Ecto neural progenitor cell (in vitro differentiated cells): ENCODE measurements around the gene FANCE.
"Not testable (repeated sequence)": the region's sequence is repeated elsewhere in the genome, so short reads cannot be mapped to it uniquely, and the experiment has no call there.

ENCODE experiments used
- DNase-seq: peaks from one replicate; pipeline ENCODE4 v3.0.0-alpha.2; 2018; ENCODE audit warnings: low spot score

The FANCE gene

GRCh38 chr6:35497571-35498421, 45.7 kb downstream of the FANCE start:
- peak; percentile 81 for DNase-seq

DNA sequence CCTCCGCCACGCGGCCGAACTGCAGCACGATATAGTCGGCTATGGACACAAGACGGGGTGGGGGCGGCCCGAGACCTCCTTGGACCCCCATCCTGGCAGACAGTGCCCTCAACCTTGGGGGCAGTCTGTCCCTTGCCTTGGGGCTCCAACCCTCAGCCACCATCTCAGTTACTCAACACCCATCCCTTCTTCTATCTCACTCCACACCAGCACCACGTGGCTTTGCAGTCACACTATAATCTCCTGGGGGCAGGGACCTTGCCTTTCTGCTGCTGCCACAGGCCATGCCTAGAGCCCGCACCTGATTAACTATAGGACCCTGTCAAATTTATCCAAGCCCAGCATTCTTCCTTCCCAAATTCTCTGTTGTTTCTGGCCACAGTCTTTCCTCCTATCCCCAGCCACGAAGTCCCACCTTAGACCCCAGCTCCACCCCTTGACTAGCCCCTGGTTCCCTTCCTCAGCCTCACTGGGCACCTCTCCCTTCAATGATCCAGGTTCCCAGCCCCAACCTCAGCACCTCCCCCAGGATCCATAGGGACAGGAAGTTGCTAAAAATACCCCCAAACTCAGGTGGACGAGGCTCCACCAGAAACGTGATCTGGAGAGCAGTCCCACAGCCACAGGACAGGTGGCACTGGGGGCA, 46.4 kb downstream of the FANCE start:
- DNase-seq: no peak

DNA sequence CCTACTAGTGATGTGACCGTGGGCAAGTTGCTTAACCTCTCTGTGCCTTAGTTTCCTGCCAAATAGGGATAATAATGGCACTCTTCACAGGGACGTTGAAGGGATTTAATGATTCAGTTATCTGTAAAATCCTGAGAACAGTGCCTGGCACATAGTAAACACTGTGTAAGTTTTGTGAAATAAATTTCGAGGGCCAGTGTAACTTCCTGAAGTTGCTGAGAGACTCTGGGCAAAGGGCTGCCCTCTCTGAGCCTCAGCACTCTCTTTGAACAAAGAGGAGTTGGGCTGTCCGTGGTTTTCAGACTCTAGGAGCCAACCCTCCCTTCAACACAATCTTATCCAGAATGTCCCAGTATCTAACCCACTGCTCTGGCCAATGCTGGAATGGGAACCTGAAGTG, 47.2 kb downstream of the FANCE start:
- DNase-seq: no peak

DNA sequence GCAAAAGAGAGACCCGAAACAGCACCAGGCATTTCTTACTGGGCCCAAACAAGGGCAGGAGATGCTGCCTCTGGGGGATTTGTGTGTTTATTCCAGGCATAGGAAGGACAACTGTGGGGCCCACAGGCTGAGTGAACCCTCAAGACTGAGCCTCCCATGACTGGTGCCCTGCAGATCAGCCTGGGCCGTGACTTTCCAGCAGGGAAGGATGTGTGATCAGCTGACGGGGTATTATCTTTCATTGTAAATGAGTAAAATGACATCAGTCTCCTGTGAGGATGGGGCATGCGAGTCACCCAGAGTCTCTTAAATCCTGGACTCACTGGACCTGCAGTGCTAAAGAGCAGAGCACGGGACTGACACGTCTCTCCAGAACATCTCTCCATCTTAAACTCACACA, 48.6 kb downstream of the FANCE start:
- DNase-seq: no peak

DNA sequence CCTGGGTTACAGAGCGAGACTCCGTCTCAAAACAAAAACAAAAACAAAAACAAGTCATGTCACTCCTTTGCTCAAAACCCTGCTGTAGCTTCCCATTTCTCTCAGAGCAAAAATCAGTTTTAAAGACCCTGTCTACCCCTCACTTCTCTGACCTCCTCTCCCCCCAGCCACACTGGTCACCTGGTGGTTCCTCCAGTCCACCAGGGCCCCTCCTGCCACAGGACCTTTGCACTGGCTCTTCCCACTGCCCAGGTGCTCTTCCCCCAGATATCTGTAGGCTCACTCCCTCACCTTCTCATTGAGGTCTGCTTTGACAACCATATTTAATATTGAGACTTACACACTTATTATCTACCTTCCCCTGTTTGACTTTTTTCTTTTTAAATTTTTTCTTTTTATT, 49.6 kb downstream of the FANCE start:
- DNase-seq: no peak

GRCh38 chr6:35503534-35503933, 51.4 kb downstream of the FANCE start:
- DNase-seq: no peak

GRCh38 chr6:35505999-35506412, 53.9 kb downstream of the FANCE start:
- no peak for DNase-seq

- no peak for DNase-seq
These were observed 54.4 kb downstream of the FANCE start for GRCh38 chr6:35506536-35506935.

DNA sequence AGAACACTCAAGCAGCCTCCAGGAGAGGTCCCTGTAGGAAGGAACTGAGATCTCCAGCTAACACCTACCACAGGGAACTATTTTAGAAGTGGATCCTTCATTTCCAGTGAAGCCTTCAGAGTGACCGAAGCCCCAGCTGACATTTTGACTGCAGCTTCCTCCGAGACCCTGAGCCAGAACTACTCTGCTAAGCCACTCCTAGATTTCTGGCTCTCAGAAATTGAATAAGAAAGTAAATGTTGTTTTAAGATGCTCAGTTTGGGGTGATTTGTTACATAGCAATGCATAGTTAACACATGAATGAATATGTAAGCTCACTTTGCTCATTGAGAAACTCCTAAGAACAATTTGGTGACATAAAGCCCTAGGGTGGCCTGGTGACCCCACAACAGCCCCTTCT, 55.1 kb downstream of the FANCE start:
- no peak for DNase-seq

GRCh38 chr6:35508027-35508426, 55.9 kb downstream of the FANCE start:
- no peak for DNase-seq

DNA sequence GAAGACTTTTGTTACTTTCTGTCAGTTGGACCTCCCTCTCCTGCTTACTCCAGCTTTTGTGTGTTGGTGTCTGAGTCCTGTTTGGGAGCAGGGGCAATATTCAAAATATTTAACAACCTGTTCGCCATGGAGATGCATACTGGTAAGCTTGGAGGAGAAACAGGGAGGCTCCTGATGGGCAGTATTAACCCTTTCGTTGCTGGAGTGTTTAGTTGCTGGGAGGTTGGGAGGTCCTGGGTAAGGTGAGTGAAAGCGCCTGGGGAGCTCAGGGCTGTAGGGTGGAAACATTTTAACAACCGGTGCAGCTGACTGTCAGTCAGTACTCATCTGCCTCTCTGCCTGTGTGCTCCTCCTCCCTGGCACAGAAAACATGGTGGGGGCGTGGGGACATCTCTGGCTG, 56.4 kb downstream of the FANCE start:
- DNase-seq: no peak

- DNase-seq: no peak
These were observed 58.9 kb downstream of the FANCE start for GRCh38 chr6:35510916-35511561.

- DNase-seq: no peak
These were observed 59.4 kb downstream of the FANCE start for GRCh38 chr6:35511562-35511941.

- DNase-seq: no peak
These were observed 59.9 kb downstream of the FANCE start for GRCh38 chr6:35512006-35512405.

- DNase-seq: no peak
These were observed 60.6 kb downstream of the FANCE start, which contains the start of gene TULP1 for GRCh38 chr6:35512740-35513139. TSS of gene TULP1 (minus strand) at chr6:35512896. CDS start at chr6:35512858, 38 bp downstream.

GRCh38 chr6:35514587-35514986, 62.4 kb downstream of the FANCE start:
- no peak for DNase-seq

DNA sequence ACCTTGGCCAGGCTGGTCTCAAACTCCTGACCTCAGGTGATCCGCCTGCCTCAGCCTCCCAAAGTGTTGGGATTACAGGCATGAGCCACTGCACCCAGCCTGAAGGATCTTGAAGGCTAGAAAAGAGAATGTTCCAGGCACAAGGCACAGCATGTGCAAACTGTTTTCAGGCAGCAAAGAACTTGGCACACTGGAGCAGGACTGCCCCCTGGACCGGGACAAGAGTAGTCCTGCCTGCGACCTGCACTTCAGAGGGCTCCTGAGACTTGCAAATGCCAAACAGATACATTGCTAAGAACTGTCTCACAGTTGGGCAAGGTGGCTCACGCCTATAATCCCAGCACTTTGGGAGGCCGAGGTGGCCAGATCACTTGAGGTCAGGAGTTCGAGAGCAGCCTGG, 63.8 kb downstream of the FANCE start:
- not testable (repeated sequence) for DNase-seq
